Mesendoderm (in vitro differentiated cells): ENCODE results near the gene TNS1.
"Not testable (repeated sequence)": the region's sequence is repeated elsewhere in the genome, so short reads cannot be mapped to it uniquely, and the experiment has no call there.

ENCODE experiments used
- DNase-seq: peaks from one replicate; pipeline ENCODE4 v3.0.0; 2013
- H2AK5ac ChIP-seq: 2 replicates; pipeline ENCODE4 v1.6.1; 2013; ENCODE audit warnings: low read length, inconsistent platforms
- H2BK120ac ChIP-seq: 2 replicates; pipeline ENCODE4 v1.6.1; 2013; ENCODE audit warnings: low read depth, mild to moderate bottlenecking, low read length, moderate library complexity, mixed read lengths
- H2BK15ac ChIP-seq: replicated peaks from 2 replicates; pipeline ENCODE4 v1.6.1; 2013; ENCODE audit warnings: low read depth, mild to moderate bottlenecking, moderate library complexity
- H2BK5ac ChIP-seq: 2 replicates; pipeline ENCODE4 v1.6.1; 2013; ENCODE audit warnings: low read length, inconsistent platforms
- H3K18ac ChIP-seq: 2 replicates; pipeline ENCODE4 v1.6.1; 2013; ENCODE audit warnings: mild to moderate bottlenecking, low read length, mixed read lengths
- H3K23ac ChIP-seq: one replicate; pipeline ENCODE4 v1.6.1; 2013; ENCODE audit warnings: low read length
- H3K27ac ChIP-seq: 2 replicates; pipeline ENCODE4 v1.5.1; 2013; ENCODE audit warnings: low read depth, mild to moderate bottlenecking, inconsistent platforms, low read length, moderate library complexity
- H3K27me3 ChIP-seq: 2 replicates; pipeline ENCODE4 v1.6.1; 2013; ENCODE audit warnings: low read length, control low read depth, mild to moderate bottlenecking, inconsistent platforms; ENCODE audit not compliant: insufficient read depth, poor library complexity
- H3K36me3 ChIP-seq: 2 replicates; pipeline ENCODE4 v1.6.1; 2013; ENCODE audit warnings: low read length, inconsistent platforms; ENCODE audit not compliant: control insufficient read depth, insufficient read depth
- H3K4ac ChIP-seq: one replicate; pipeline ENCODE4 v1.6.1; 2013; ENCODE audit warnings: low read depth, mild to moderate bottlenecking, low read length, moderate library complexity
- H3K4me1 ChIP-seq: 2 replicates; pipeline ENCODE4 v1.6.1; 2013; ENCODE audit warnings: low read depth, low read length, inconsistent platforms; ENCODE audit not compliant: control insufficient read depth
- H3K4me2 ChIP-seq: 2 replicates; pipeline ENCODE4 v1.6.1; 2013; ENCODE audit warnings: low read length
- H3K4me3 ChIP-seq: 2 replicates; pipeline ENCODE4 v1.5.1; 2013; ENCODE audit warnings: mild to moderate bottlenecking, low read length
- H3K56ac ChIP-seq: one replicate; pipeline ENCODE4 v1.6.1; 2013; ENCODE audit warnings: low read length
- H3K79me1 ChIP-seq: 2 replicates; pipeline ENCODE4 v1.6.1; 2013; ENCODE audit warnings: low read length, inconsistent platforms
- H3K79me2 ChIP-seq: 2 replicates; pipeline ENCODE4 v1.6.1; 2013; ENCODE audit warnings: mild to moderate bottlenecking, low read length; ENCODE audit not compliant: control insufficient read depth, insufficient read depth
- H3K9ac ChIP-seq: 2 replicates; pipeline ENCODE4 v1.6.1; 2013; ENCODE audit warnings: low read length, inconsistent platforms
- H4K5ac ChIP-seq: one replicate; pipeline ENCODE4 v1.6.1; 2013; ENCODE audit warnings: low read length
- H4K8ac ChIP-seq: one replicate; pipeline ENCODE4 v1.6.1; 2013; ENCODE audit warnings: low read depth, mild to moderate bottlenecking, control low read depth, low read length, moderate library complexity
- WGBS: extraction: QIAGEN DNeasy Blood & Tissue Kit; methylation state at CpG from one replicate; pipeline ENCODE4 v1.1.7; 2013; ENCODE audit warnings: low lambda C conversion rate, missing lambda C conversion rate; ENCODE audit not compliant: insufficient coverage; ENCODE audit errors: extremely low coverage; 5-methylcytosine and 5-hydroxymethylcytosine counted together

The TNS1 gene

DNA sequence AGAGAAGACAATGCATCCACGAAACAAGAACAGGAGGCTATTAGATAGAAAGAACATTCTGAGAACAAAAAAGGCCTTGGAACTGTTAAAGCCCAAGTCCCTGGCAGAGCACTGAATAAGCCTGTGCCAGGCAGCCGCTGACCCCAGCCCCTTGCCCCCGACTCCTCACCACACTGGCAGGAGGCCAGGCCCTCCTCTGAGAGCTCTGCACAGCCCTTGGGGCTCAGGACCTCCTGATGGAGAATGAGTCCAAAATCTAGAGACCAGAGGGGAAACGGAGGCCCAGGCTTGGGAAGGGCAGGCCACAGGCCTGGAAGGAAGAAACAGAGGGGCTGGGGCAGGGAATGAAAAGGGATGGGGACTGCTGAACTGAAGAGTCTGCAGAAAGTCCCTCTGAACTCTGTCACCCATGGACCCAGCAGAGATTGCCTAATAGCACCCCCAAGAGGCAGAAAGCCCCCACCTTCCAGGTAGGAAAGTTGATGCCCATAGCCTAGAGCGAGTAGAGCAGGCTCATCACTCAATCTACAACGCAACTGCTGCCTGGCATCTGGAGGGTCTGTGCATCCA lies 18.3 kb upstream of the TNS1 start:
- no peaks in the 10 kb centered on the region for H3K27me3 ChIP-seq
- H3K4me2 ChIP-seq = no peak overlapping the region
- no peaks in the 10 kb centered on the region for H3K79me2 ChIP-seq
- H2BK120ac ChIP-seq = no peak overlapping the region
- H3K23ac ChIP-seq = no peak overlapping the region
- H2BK15ac ChIP-seq = no peak overlapping the region
- WGBS = no CpG with 5 or more reads among the region's 6 CpGs
- no peaks in the 10 kb centered on the region for H3K36me3 ChIP-seq
- no peak overlapping the region for H3K27ac ChIP-seq
- H4K8ac ChIP-seq = no peak overlapping the region
- H2AK5ac ChIP-seq = peak overlapping the region; percentile 37
- peak overlapping the region; percentile 43 for H3K56ac ChIP-seq
- H3K4me1 ChIP-seq = peaks cover 25% of the 10 kb centered on the region
- H4K5ac ChIP-seq = no peak overlapping the region
- H3K4me3 ChIP-seq = no peak overlapping the region
- no peak for DNase-seq
- H3K4ac ChIP-seq = no peak overlapping the region
- H2BK5ac ChIP-seq = peak overlapping the region; percentile 17
- no peaks in the 10 kb centered on the region for H3K79me1 ChIP-seq
- no peak overlapping the region for H3K9ac ChIP-seq
- H3K18ac ChIP-seq = no peak overlapping the region

- Histone ChIP-seq H4K8ac (no peak overlapping the region), H3K4me1 (peaks cover 25% of the 10 kb centered on the region), H3K56ac (peak overlapping the region; percentile 27), H3K79me2 (no peaks in the 10 kb centered on the region), H4K5ac (no peak overlapping the region), H3K36me3 (no peaks in the 10 kb centered on the region), H3K4ac (no peak overlapping the region), H2AK5ac (peak overlapping the region; percentile 32), H3K18ac (no peak overlapping the region), H2BK5ac (no peak overlapping the region), H2BK15ac (no peak overlapping the region), H3K4me2 (no peak overlapping the region), H3K9ac (no peak overlapping the region), H2BK120ac (no peak overlapping the region), H3K27me3 (no peaks in the 10 kb centered on the region), H3K79me1 (no peaks in the 10 kb centered on the region), H3K23ac (no peak overlapping the region), H3K27ac (no peak overlapping the region), H3K4me3 (no peak overlapping the region)
- WGBS = no CpG with 5 or more reads among the region's 5 CpGs
- DNase-seq = no peak
These were observed 17.5 kb upstream of the TNS1 start for GRCh38 chr2:218020281-218020680.

GRCh38 chr2:218019411-218020060 lies 16.7 kb upstream of the TNS1 start:
- H3K79me1 ChIP-seq = no peaks in the 10 kb centered on the region

DNA sequence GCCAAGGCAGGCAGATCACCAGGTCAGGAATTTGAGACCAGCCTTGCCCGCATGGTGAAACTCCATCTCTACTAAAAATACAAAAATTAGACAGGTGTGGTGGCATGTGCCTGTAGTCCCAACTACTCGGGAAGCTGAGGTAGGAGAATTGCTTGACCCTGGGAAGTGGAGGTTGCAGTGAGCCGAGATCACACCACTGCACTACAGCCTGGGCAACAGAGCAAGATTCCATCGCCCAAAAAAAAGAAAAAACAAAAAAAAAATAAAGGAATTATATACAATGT lies 16.0 kb upstream of the TNS1 start:
- not testable (repeated sequence) for H2BK5ac ChIP-seq, H2BK15ac ChIP-seq, H2BK120ac ChIP-seq, H3K27me3 ChIP-seq, H3K56ac ChIP-seq, H4K8ac ChIP-seq, H3K36me3 ChIP-seq, H3K27ac ChIP-seq, H4K5ac ChIP-seq, H3K79me1 ChIP-seq, DNase-seq, H3K4me2 ChIP-seq, H3K9ac ChIP-seq, H2AK5ac ChIP-seq, H3K4ac ChIP-seq, H3K79me2 ChIP-seq, H3K4me3 ChIP-seq, H3K23ac ChIP-seq, H3K18ac ChIP-seq
- no CpG with 5 or more reads among the region's 4 CpGs for WGBS
- H3K4me1 ChIP-seq = peaks cover 28% of the 10 kb centered on the region

More at GRCh38 chr2:218019411-218020060, 16.7 kb upstream of the TNS1 start:
- Histone ChIP-seq H3K4me1 (peaks cover 28% of the 10 kb centered on the region), H4K8ac (no peak overlapping the region), H2BK5ac (no peak overlapping the region), H3K27ac (no peak overlapping the region), H3K4me2 (no peak overlapping the region), H3K4me3 (no peak overlapping the region), H2BK120ac (no peak overlapping the region), H3K23ac (no peak overlapping the region), H3K4ac (no peak overlapping the region), H2AK5ac (no peak overlapping the region), H3K79me2 (no peaks in the 10 kb centered on the region), H2BK15ac (no peak overlapping the region), H3K27me3 (no peaks in the 10 kb centered on the region), H3K18ac (no peak overlapping the region), H3K56ac (peak overlapping the region; percentile 40), H3K36me3 (no peaks in the 10 kb centered on the region), H4K5ac (no peak overlapping the region), H3K9ac (peak overlapping the region; percentile 19)
- DNase-seq = peak; percentile 63
- WGBS = no CpG with 5 or more reads among the region's 7 CpGs

DNA sequence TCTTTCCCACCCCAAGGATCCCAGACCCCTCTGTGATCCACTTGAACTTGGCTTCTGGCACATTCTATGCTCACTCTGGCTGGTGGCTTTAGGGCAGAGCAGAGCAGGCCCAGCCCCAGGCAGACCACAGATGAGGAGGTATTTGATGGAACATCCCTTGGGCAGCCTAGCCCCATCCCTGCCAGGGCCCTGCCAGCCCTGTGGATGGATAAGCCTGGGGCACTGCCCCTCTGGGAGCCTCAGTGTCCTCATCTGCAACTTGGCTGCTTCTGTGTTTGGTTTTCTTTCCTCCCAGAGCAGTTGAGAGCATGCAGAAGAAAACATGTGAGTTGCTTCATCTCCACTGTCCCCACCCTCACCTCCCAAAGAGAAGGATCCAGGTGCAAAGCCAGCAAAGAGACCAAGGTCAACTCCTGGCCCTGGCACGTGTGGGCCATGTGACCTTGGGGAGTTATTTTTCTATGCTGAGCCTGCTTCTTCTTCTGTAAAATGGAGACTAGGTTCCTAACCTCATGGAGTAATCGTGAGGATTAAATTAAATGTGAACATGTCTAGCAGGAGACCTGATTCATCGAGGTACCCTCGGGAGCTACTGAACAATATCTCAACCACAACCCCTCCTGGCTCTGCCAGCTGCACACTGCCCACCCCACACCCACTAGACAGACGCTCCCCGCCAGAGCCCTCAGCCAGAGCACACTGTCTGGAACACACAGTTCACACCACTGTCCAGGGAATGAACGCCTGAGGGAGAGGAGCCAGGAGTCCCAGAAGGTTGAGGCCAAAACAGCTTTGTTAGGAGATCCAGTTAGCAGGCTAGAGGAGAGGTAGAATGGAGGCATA lies 14.6 kb upstream of the TNS1 start:
- Histone ChIP-seq H3K27me3 (no peaks in the 10 kb centered on the region), H3K79me1 (no peaks in the 10 kb centered on the region), H3K56ac (peak overlapping the region; percentile 10), H3K23ac (no peak overlapping the region), H3K79me2 (no peaks in the 10 kb centered on the region), H3K18ac (no peak overlapping the region), H2BK5ac (no peak overlapping the region), H3K36me3 (no peaks in the 10 kb centered on the region), H2BK120ac (no peak overlapping the region), H3K9ac (no peak overlapping the region), H3K4me2 (no peak overlapping the region), H3K4me1 (peaks cover 28% of the 10 kb centered on the region), H3K4me3 (no peak overlapping the region), H4K5ac (no peak overlapping the region), H4K8ac (no peak overlapping the region), H3K4ac (no peak overlapping the region), H2AK5ac (peak overlapping the region; percentile 73), H2BK15ac (no peak overlapping the region), H3K27ac (no peak overlapping the region)
- no CpG with 5 or more reads among the region's 7 CpGs for WGBS
- DNase-seq = no peak
